Measurements from ENCODE around the gene NMU.

- TF ChIP-seq CTCF (IDR thresholded peaks at IDR 0.05) (no peak), POLR2A (IDR thresholded peaks at IDR 0.05) (no peak)
Measured at GRCh38 chr4:55666535-55666934, 30.4 kb upstream of the NMU start.
